ENCODE results near the gene WNT11.

DNA sequence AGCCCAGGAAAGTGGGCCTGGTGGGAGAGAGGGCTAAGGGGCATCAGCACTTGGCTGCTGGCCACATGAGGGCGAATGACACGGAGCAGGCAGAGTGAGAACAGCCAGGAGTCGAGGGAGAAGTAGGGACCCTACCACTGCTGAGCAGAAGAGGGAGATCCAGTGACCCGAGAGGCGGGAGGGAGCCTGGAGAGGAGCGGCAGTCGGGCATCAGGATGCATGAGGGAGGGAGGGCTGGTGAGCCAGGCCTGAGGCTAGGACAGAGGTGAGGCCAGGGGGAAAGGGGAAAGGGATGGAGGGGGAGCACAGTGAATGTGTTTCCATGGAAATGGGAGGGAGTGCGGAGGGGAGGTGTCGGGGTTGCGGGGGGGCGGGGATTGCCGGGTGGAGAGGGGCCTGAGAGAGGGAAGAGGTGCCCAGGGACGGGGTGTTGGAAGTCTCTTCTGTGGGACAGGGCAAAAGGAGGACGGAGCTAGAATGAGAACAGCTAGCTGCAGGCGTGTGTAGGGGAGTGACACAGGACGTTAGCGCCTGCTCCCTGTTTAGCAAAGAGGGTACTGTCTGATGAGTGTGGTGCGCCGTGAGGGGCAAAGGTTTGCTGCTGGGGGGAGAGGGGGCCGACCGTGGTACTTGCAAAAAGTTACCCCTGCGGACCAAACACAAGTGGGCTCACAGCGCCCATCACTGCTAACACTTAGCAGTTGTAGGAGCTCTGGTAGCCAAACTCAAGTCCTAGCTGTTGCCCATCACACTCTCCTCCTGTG, 37.1 kb upstream of the WNT11 start:
- TF ChIP-seq, protein P1, sequence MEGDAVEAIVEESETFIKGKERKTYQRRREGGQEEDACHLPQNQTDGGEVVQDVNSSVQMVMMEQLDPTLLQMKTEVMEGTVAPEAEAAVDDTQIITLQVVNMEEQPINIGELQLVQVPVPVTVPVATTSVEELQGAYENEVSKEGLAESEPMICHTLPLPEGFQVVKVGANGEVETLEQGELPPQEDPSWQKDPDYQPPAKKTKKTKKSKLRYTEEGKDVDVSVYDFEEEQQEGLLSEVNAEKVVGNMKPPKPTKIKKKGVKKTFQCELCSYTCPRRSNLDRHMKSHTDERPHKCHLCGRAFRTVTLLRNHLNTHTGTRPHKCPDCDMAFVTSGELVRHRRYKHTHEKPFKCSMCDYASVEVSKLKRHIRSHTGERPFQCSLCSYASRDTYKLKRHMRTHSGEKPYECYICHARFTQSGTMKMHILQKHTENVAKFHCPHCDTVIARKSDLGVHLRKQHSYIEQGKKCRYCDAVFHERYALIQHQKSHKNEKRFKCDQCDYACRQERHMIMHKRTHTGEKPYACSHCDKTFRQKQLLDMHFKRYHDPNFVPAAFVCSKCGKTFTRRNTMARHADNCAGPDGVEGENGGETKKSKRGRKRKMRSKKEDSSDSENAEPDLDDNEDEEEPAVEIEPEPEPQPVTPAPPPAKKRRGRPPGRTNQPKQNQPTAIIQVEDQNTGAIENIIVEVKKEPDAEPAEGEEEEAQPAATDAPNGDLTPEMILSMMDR (IDR thresholded peaks at IDR 0.05; ENCODE audit: low read length), result no peak
- no peak for TF ChIP-seq EZH2 (optimal IDR thresholded peaks at IDR 0.05; ENCODE audit: low read depth, low read length)

Measured in MM.1S (cell line).